MM.1S (cell line): ENCODE data around the gene SLC24A4.

Experiments used
- DNase-seq: peaks from one replicate; pipeline ENCODE4 v3.0.0-alpha.2; 2015
- H2AFZ ChIP-seq: fragments of 300-600 bp; sonication (generic); 2 replicates; pipeline ENCODE4 v1.6.0; 2016; ENCODE audit warnings: antibody characterized with exemption, low read length
- H3F3A ChIP-seq: fragments of 300-600 bp; sonication (generic); 2 replicates; pipeline ENCODE4 v1.6.1; 2016; ENCODE audit warnings: mild to moderate bottlenecking, antibody characterized with exemption, low read length, moderate library complexity, mixed read lengths; ENCODE audit not compliant: insufficient read depth
- H3K27ac ChIP-seq: fragments of 300-600 bp; sonication (generic); 2 replicates; pipeline ENCODE4 v1.5.1; 2016; ENCODE audit warnings: mild to moderate bottlenecking, low read length
- H3K27me3 ChIP-seq: fragments of 300-600 bp; sonication (generic); replicated peaks from 2 replicates; pipeline ENCODE4 v1.6.0; 2016; ENCODE audit warnings: low read length; ENCODE audit not compliant: insufficient read depth
- H3K36me3 ChIP-seq: fragments of 300-600 bp; sonication (generic); replicated peaks from 2 replicates; pipeline ENCODE4 v1.6.1; 2016; ENCODE audit warnings: mild to moderate bottlenecking, low read length, mixed read lengths; ENCODE audit not compliant: insufficient read depth
- H3K4me1 ChIP-seq: fragments of 300-600 bp; sonication (generic); 2 replicates; pipeline ENCODE4 v1.6.1; 2016; ENCODE audit warnings: low read length, mixed read lengths
- H3K4me2 ChIP-seq: fragments of 300-600 bp; sonication (generic); 2 replicates; pipeline ENCODE4 v1.6.0; 2016; ENCODE audit warnings: low read depth, low read length
- H3K4me3 ChIP-seq: fragments of 300-600 bp; sonication (generic); 2 replicates; pipeline ENCODE4 v1.5.1; 2016; ENCODE audit warnings: low read length, mixed read lengths
- H3K79me2 ChIP-seq: fragments of 300-600 bp; sonication (generic); 2 replicates; pipeline ENCODE4 v1.6.1; 2016; ENCODE audit warnings: mixed run types, low read length, mixed read lengths
- H3K9ac ChIP-seq: fragments of 300-600 bp; sonication (generic); 2 replicates; pipeline ENCODE4 v1.6.1; 2016; ENCODE audit warnings: low read length, mixed read lengths
- H3K9me2 ChIP-seq: fragments of 300-600 bp; sonication (generic); replicated peaks from 2 replicates; pipeline ENCODE4 v1.6.1; 2016; ENCODE audit warnings: mild to moderate bottlenecking, low read length, mixed read lengths; ENCODE audit not compliant: insufficient read depth
- H3K9me3 ChIP-seq: fragments of 300-600 bp; sonication (generic); replicated peaks from 2 replicates; pipeline ENCODE4 v1.6.1; 2016; ENCODE audit warnings: mild to moderate bottlenecking, low read length, mixed read lengths; ENCODE audit not compliant: insufficient read depth
- H4K20me1 ChIP-seq: fragments of 300-600 bp; sonication (generic); 2 replicates; pipeline ENCODE4 v1.6.1; 2016; ENCODE audit warnings: mild to moderate bottlenecking, low read length, moderate library complexity, mixed read lengths; ENCODE audit not compliant: insufficient read depth
- EZH2 ChIP-seq: fragments of 300-600 bp; sonication (generic); optimal IDR thresholded peaks from 2 replicates; pipeline ENCODE3; 2017; ENCODE audit warnings: low read depth, mild to moderate bottlenecking, antibody characterized with exemption, low read length, mixed read lengths
- EZH2phosphoT487 ChIP-seq: fragments of 300-600 bp; sonication (generic); IDR thresholded peaks from 2 replicates; pipeline ENCODE4 v1.6.1; 2018; ENCODE audit warnings: antibody characterized with exemption, low read length
- TF ChIP-seq, protein P1 (sequence below): fragments of 300-600 bp; sonication (generic); IDR thresholded peaks from 2 replicates; pipeline ENCODE4 v1.5.1; 2016; ENCODE audit warnings: antibody characterized with exemption, low read length, mixed read lengths

SLC24A4 gene

DNA sequence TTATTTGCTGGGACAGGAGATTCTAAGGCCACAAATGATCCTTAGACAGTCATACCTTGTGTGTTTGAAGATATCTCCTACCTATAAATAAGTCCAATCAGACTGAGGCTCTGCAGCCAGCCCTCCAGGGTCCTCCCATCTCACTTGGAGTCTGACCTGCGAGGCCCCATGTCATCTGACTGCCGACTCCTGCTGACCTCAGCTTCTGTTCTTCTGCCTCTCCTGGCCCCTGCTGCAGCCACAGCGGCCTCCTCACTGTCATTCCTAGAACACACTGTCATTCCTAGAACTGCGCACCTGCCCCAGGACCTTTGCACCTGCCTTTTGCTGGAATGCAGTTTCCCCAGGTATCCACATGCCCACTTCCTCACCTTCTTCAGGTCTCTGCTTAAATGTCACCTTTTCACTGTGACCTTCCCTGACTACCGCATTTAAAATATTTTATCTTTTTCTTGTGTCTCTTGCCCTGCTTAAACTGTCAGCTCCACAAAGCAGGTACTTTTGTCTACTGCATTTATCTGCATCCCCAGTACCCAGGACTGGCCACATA, 134.1 kb downstream of the SLC24A4 start:
- Histone ChIP-seq H4K20me1 (no peaks in the 10 kb centered on the region), H3K27me3 (no peaks in the 10 kb centered on the region), H3K9me2 (no peaks in the 10 kb centered on the region), H3K4me1 (no peaks in the 10 kb centered on the region), H3K79me2 (no peaks in the 10 kb centered on the region), H2AFZ (no peak overlapping the region), H3F3A (no peaks in the 10 kb centered on the region), H3K4me3 (no peak overlapping the region), H3K27ac (no peak overlapping the region), H3K36me3 (no peaks in the 10 kb centered on the region), H3K9me3 (no peaks in the 10 kb centered on the region), H3K9ac (no peak overlapping the region), H3K4me2 (no peak overlapping the region)
- DNase-seq, result no peak
- TF ChIP-seq EZH2phosphoT487, result no peak
- no peak for TF ChIP-seq EZH2
- TF ChIP-seq, protein P1, sequence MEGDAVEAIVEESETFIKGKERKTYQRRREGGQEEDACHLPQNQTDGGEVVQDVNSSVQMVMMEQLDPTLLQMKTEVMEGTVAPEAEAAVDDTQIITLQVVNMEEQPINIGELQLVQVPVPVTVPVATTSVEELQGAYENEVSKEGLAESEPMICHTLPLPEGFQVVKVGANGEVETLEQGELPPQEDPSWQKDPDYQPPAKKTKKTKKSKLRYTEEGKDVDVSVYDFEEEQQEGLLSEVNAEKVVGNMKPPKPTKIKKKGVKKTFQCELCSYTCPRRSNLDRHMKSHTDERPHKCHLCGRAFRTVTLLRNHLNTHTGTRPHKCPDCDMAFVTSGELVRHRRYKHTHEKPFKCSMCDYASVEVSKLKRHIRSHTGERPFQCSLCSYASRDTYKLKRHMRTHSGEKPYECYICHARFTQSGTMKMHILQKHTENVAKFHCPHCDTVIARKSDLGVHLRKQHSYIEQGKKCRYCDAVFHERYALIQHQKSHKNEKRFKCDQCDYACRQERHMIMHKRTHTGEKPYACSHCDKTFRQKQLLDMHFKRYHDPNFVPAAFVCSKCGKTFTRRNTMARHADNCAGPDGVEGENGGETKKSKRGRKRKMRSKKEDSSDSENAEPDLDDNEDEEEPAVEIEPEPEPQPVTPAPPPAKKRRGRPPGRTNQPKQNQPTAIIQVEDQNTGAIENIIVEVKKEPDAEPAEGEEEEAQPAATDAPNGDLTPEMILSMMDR, result no peak

DNA sequence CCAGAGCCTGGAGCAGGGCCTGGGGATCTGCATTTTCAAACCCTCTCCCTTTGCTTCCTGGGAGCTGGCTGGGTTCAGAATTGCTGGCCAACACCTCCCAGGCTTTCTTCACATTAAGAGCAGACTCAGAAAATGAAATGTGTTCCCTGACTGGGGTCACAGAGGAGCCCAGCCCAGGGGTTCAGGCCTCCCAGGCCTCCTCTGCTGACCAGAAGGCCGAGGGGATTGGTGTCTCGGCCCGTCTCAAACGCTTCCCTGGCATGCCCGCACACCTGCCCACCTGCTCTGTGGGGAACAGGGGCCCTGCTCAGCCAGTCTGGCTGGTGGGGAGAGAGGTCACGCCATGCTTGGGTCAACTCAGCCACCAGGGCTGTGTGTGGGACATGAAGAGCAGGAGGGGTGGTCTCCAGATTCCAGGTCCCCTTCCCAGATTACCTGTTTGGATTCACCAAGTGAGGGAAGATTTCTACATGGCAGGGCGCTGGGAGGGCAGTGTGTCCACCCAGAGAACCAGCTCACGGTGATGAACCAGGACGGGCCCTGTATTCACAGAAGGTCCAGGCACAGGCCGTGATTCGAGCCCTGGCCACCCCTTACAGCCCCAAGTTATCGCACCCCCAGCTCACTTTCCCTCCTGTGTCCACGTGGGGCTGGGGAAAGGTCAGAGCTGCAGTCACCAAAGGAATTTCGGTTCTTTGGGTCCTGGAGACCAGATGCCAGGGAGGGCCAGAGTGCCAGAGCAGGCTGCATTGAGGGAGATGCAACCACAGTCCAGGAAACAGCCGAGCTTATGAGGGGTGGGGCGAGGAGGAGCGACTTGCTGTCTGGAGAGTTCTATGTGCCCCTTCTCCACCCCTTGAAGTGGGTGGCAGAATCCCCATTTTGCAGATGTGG, 135.4 kb downstream of the SLC24A4 start:
- H3K27ac ChIP-seq, result no peak overlapping the region
- no peaks in the 10 kb centered on the region for H3K9me2 ChIP-seq
- no peak overlapping the region for H3K4me3 ChIP-seq
- H3K4me2 ChIP-seq, result no peak overlapping the region
- no peak for DNase-seq
- no peaks in the 10 kb centered on the region for H3K9me3 ChIP-seq
- no peak overlapping the region for H2AFZ ChIP-seq
- H3K36me3 ChIP-seq, result no peaks in the 10 kb centered on the region
- no peaks in the 10 kb centered on the region for H3K27me3 ChIP-seq
- no peaks in the 10 kb centered on the region for H3K79me2 ChIP-seq
- H3F3A ChIP-seq, result no peaks in the 10 kb centered on the region
- no peaks in the 10 kb centered on the region for H3K4me1 ChIP-seq
- H3K9ac ChIP-seq, result no peak overlapping the region
- H4K20me1 ChIP-seq, result no peaks in the 10 kb centered on the region
- TF ChIP-seq EZH2, result no peak
- TF ChIP-seq EZH2phosphoT487, result no peak
- TF ChIP-seq, protein P1, result no peak

DNA sequence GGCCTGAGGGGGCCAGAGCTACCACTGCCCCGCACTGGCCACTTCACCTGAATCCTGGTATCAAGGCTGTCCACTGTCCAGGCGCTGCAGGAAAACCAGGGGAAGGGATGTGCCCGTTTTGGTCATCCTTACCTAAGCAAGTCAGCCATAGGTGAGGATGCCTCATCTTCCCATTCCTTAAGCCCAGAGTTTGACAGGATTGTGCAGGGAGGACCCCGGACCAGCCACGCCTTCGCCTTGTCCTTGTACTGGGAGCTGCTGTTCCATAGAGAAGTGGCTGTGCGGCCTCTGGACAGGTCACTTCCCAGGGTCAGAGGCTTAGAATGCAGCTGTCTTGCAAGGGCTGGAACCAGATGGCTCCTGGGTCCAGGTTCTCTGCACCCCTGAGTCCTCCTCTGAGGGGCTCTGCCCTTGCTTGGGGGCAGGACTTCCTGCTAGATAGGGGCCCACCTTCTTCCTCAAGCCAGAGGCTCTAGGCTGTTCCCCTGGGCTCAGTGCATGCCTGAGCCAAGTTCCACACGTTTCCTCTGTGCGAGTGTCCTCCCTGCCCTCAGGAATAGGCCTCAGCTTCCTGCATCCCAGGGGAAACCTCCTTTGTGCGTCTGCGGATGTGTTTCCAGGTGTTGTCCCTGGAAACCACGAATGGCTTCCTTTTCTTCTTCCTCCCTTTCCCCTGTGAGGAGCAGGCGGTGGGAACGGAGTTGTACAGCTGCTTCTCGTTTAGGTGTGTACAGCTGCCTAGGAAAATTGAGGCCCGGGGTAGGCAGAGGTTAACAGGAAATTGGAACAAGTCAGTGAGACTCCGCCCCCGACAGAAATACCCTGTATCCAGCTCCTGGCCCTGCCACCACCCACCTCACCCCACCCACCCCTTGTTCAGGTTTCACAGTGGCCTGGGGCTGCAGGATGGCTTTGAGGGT, 136.3 kb downstream of the SLC24A4 start:
- Histone ChIP-seq H3F3A (no peaks in the 10 kb centered on the region), H3K9ac (no peak overlapping the region), H3K36me3 (no peaks in the 10 kb centered on the region), H3K4me1 (no peaks in the 10 kb centered on the region), H3K9me3 (no peaks in the 10 kb centered on the region), H3K4me2 (no peak overlapping the region), H4K20me1 (no peaks in the 10 kb centered on the region), H3K27me3 (no peaks in the 10 kb centered on the region), H3K9me2 (no peaks in the 10 kb centered on the region), H3K79me2 (no peaks in the 10 kb centered on the region), H2AFZ (no peak overlapping the region), H3K27ac (no peak overlapping the region), H3K4me3 (no peak overlapping the region)
- DNase-seq, result no peak
- TF ChIP-seq EZH2phosphoT487 (no peak), EZH2 (no peak)
- TF ChIP-seq, protein P1, result no peak
